HL-60 (cell line): ENCODE results near the gene DLX5.

Source experiments
- DNase-seq, 2 experiments: peaks; one replicate each; pipeline ENCODE4 v3.0.0-alpha.2; 2010 to 2020; ENCODE audit warnings: low read depth in 1 of 2, low spot score in 1 of 2
- H3K27ac ChIP-seq: fragments of 250-450 bp; sonication (Bioruptor Pico); replicated peaks from 2 replicates; pipeline ENCODE4 v1.5.1; 2020; ENCODE audit warnings: mild to moderate bottlenecking, moderate library complexity
- H3K27me3 ChIP-seq: fragments of 250-450 bp; sonication (Bioruptor Pico); 2 replicates; pipeline ENCODE4 v1.5.1; 2021; ENCODE audit warnings: mild to moderate bottlenecking, moderate library complexity; ENCODE audit not compliant: insufficient read depth, poor library complexity, severe bottlenecking
- H3K4me3 ChIP-seq: replicated peaks from 2 replicates; pipeline ENCODE4 v1.5.1; 2011; ENCODE audit warnings: mild to moderate bottlenecking, control low read depth, low read length; ENCODE audit not compliant: insufficient read depth
- CTCF ChIP-seq: IDR thresholded peaks from one replicate; pipeline ENCODE4 v1.5.1; 2011; ENCODE audit warnings: low read length, control low read depth, inconsistent platforms; ENCODE audit not compliant: insufficient read depth
- GABPA ChIP-seq: IDR thresholded peaks from 2 replicates; pipeline ENCODE4 v1.6.1; 2012; ENCODE audit warnings: low read depth
- POLR2AphosphoS5 ChIP-seq: IDR thresholded peaks from 2 replicates; pipeline ENCODE4 v1.6.1; 2012; ENCODE audit warnings: low read depth
- SPI1 ChIP-seq: IDR thresholded peaks from 2 replicates; pipeline ENCODE4 v1.6.1; 2012; ENCODE audit warnings: low read depth, mild to moderate bottlenecking, borderline replicate concordance
- TF ChIP-seq, protein P1 (sequence below): IDR thresholded peaks from 2 replicates; pipeline ENCODE4 v1.6.1; 2012; ENCODE audit warnings: low read depth; ENCODE audit not compliant: insufficient replicate concordance

The DLX5 gene

GRCh38 chr7:97022491-97023306 is 1.9 kb downstream of the DLX5 start:
- Histone ChIP-seq H3K27me3 (peaks cover 83% of the 10 kb centered on the region), H3K4me3 (no peak overlapping the region), H3K27ac (no peak overlapping the region)
- no peak for DNase-seq
- TF ChIP-seq GABPA: no peak
- TF ChIP-seq POLR2AphosphoS5: no peak
- TF ChIP-seq, protein P1, sequence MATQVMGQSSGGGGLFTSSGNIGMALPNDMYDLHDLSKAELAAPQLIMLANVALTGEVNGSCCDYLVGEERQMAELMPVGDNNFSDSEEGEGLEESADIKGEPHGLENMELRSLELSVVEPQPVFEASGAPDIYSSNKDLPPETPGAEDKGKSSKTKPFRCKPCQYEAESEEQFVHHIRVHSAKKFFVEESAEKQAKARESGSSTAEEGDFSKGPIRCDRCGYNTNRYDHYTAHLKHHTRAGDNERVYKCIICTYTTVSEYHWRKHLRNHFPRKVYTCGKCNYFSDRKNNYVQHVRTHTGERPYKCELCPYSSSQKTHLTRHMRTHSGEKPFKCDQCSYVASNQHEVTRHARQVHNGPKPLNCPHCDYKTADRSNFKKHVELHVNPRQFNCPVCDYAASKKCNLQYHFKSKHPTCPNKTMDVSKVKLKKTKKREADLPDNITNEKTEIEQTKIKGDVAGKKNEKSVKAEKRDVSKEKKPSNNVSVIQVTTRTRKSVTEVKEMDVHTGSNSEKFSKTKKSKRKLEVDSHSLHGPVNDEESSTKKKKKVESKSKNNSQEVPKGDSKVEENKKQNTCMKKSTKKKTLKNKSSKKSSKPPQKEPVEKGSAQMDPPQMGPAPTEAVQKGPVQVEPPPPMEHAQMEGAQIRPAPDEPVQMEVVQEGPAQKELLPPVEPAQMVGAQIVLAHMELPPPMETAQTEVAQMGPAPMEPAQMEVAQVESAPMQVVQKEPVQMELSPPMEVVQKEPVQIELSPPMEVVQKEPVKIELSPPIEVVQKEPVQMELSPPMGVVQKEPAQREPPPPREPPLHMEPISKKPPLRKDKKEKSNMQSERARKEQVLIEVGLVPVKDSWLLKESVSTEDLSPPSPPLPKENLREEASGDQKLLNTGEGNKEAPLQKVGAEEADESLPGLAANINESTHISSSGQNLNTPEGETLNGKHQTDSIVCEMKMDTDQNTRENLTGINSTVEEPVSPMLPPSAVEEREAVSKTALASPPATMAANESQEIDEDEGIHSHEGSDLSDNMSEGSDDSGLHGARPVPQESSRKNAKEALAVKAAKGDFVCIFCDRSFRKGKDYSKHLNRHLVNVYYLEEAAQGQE: no peak
- TF ChIP-seq CTCF: no peak
- no peak for TF ChIP-seq SPI1

DNA sequence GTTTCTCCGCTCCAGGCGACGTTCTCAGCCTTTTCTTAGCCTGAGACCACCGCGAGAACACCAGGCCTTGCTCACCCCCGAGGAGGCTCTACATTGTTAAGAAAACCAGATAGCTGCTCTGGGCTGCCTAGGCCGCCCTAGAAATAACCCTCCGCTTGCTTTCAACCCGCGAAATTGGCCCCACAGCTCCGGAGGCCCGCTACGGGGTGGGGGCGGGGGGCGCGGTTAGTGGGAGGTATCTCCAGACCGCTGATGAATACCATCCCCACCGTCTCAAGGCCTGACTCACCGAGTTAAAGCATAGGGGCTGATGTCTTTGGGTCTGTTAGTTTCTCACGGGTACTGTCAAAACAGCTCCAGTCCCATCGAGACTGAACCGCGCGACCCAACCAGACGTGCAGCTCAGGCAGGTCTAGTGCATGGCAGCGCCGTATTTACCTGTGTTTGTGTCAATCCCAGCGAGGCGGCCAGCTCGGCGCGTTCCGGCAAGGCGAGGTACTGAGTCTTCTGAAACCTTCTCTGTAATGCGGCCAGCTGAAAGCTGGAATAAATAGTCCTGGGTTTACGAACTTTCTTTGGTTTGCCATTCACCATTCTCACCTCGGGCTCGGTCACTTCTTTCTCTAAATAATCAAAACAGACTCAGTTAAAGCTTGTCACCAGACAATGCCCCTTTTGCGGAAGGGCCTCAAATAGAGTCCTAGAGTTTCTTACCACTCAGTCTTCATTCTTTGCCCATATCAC is 2.7 kb downstream of the DLX5 start:
- TF ChIP-seq, protein P1: no peak
- TF ChIP-seq CTCF: no peak
- TF ChIP-seq POLR2AphosphoS5: no peak
- TF ChIP-seq SPI1: no peak
- TF ChIP-seq GABPA: no peak
- no peak for DNase-seq
- Histone ChIP-seq H3K27ac (no peak overlapping the region), H3K4me3 (no peak overlapping the region), H3K27me3 (peaks cover 83% of the 10 kb centered on the region)

- TF ChIP-seq SPI1: no peak
- no peak for TF ChIP-seq CTCF
- TF ChIP-seq POLR2AphosphoS5: no peak
- TF ChIP-seq, protein P1: no peak
- no peak for TF ChIP-seq GABPA
- DNase-seq: no peak
- H3K27me3 ChIP-seq: peaks cover 84% of the 10 kb centered on the region
- no peak overlapping the region for H3K4me3 ChIP-seq
- no peak overlapping the region for H3K27ac ChIP-seq
These were observed 3.5 kb downstream of the DLX5 start for GRCh38 chr7:97020996-97021746.
